H1 (cell line): ENCODE measurements around the gene CDYL2. TPM values are rescaled to one million over a fixed set of nuclear protein-coding genes. Genes with fewer than 3 reads are reported as not detected.

ENCODE experiments used
- BCL11A ChIP-seq, 2 experiments: IDR thresholded peaks; one replicate each; pipeline ENCODE4 v1.6.1; 2011; ENCODE audit warnings: low read depth in 2 of 2, low read length in 2 of 2, mild to moderate bottlenecking in 2 of 2
- GABPA ChIP-seq: IDR thresholded peaks from 2 replicates; pipeline ENCODE4 v1.6.1; 2011; ENCODE audit warnings: mild to moderate bottlenecking, low read length, moderate library complexity, borderline replicate concordance; ENCODE audit not compliant: insufficient read depth
- SP2 ChIP-seq: IDR thresholded peaks from 2 replicates; pipeline ENCODE4 v1.6.1; 2012; ENCODE audit warnings: mild to moderate bottlenecking, low read length, inconsistent platforms
- SRF ChIP-seq: IDR thresholded peaks from 2 replicates; pipeline ENCODE4 v1.6.1; 2011; ENCODE audit warnings: mild to moderate bottlenecking, low read depth, low read length, moderate library complexity
- polyA plus RNA-seq, 7 experiments: library from polyadenylated mRNA; depleted of rRNA in 3 of 7; stranded (reverse) in 5 of 7; unstranded in 2 of 7; fragments of >200 nt in 5 of 7; fragments of 200-250 nt in 2 of 7; gene quantifications; 1 replicate in 5 of 7; 2 replicates in 1 of 7; 4 replicates in 1 of 7; pipeline versions ENCODE4 v1.2.1 to v1.2.3, GENCODE V29; 2011 to 2013; ENCODE audit warnings: missing spikeins in 2 of 7, mixed read lengths in 2 of 7
- total RNA-seq: library from RNA; stranded (reverse); fragmentation: NEBNext Ultra II Directional; extraction: Animal tissue kit (Norgen Biotek cat#: 25700); gene quantifications from 2 replicates; pipeline ENCODE4 v1.2.1, GENCODE V29; 2021

Gene CDYL2
- total and polyA plus RNA-seq, 2 of the 8 experiments (the other 6 are each of a cell fraction or from before 2014, with no cell fraction given) = 0.33 to 5.3 TPM

DNA sequence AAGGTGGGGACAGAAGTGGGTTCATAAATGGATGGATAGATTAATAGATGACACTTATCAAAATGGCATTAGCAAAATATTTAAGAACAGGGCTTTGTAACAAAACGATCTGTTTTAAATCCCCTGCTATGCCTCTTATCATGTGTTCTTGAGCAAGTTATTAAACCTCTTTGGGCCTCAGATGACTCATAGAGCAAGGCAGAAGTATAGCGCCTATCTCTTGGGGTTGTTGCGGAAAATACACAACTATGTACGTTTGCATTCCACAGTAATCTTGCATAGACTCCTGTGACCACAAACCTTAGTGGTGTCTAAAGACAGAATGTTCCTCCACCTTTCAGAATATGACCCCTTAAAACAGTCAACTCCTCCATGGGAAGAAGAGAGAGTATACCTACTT lies 116.8 kb downstream of the CDYL2 start (continued):
- TF ChIP-seq GABPA (no peak), SRF (no peak), SP2 (no peak), BCL11A (IDR thresholded peaks at IDR 0.05; ENCODE audit: low read depth in 2 of 2, low read length in 2 of 2) (no peak)
- TF ChIP-seq, all 59 proteins: peak for 0
